Measurements from ENCODE around the gene LRRC59. TPM values are rescaled to one million over a fixed set of nuclear protein-coding genes. Genes with fewer than 3 reads are reported as not detected.

The LRRC59 gene
- total and polyA plus RNA-seq, 7 donors, result 32.4 to 116 (median 38.8) TPM

- Histone ChIP-seq H3K27me3 (no peaks in the 10 kb centered on the region), H3K4me3 (no peak overlapping the region), H3K27ac (no peak overlapping the region), H3K36me3 (peaks cover 24 to 100% (median 84%) of the 10 kb centered on the region in 4 donors), H3K4me1 (no peaks in the 10 kb centered on the region), H3K9me3 (no peaks in the 10 kb centered on the region)
- intact Hi-C loops (cut with DNase I), result no loop called here
- WGBS, 2 donors, result 72 to 88% methylated on average over 3 of the region's 3 CpGs
- DNase-seq, result no peak
- no peak for TF ChIP-seq POLR2AphosphoS5 (IDR thresholded peaks at IDR 0.05)
- no peak for TF ChIP-seq CTCF (IDR thresholded peaks at IDR 0.05)
- TF ChIP-seq POLR2A (IDR thresholded peaks at IDR 0.05), result no peak
- TF ChIP-seq EP300 (IDR thresholded peaks at IDR 0.05), result no peak
Measured at GRCh38 chr17:50386510-50386909, 10.8 kb downstream of the LRRC59 start.

- Histone ChIP-seq H3K36me3 (peaks cover 17 to 75% (median 58%) of the 10 kb centered on the region in 4 donors), H3K9me3 (no peaks in the 10 kb centered on the region), H3K27ac (no peak overlapping the region), H3K27me3 (no peaks in the 10 kb centered on the region), H3K4me1 (no peaks in the 10 kb centered on the region), H3K4me3 (no peak overlapping the region)
- TF ChIP-seq EP300 (IDR thresholded peaks at IDR 0.05) (no peak), POLR2AphosphoS5 (IDR thresholded peaks at IDR 0.05) (no peak), POLR2A (IDR thresholded peaks at IDR 0.05) (no peak), CTCF (IDR thresholded peaks at IDR 0.05) (no peak)
- WGBS, 2 donors, result 94% methylated on average over 12 of the region's 12 CpGs
- intact Hi-C loops (cut with DNase I), result no loop called here
- DNase-seq, result no peak
Measured at GRCh38 chr17:50382931-50383330, 14.4 kb downstream of the LRRC59 start.

GRCh38 chr17:50381920-50382319, 15.4 kb downstream of the LRRC59 start:
- Histone ChIP-seq H3K36me3 (peaks cover 17 to 65% (median 48%) of the 10 kb centered on the region in 4 donors), H3K27ac (no peak overlapping the region), H3K4me3 (no peak overlapping the region), H3K4me1 (no peaks in the 10 kb centered on the region), H3K27me3 (no peaks in the 10 kb centered on the region), H3K9me3 (no peaks in the 10 kb centered on the region)
- no peak for TF ChIP-seq POLR2AphosphoS5 (IDR thresholded peaks at IDR 0.05)
- TF ChIP-seq POLR2A (IDR thresholded peaks at IDR 0.05), result no peak
- TF ChIP-seq EP300 (IDR thresholded peaks at IDR 0.05), result no peak
- no peak for TF ChIP-seq CTCF (IDR thresholded peaks at IDR 0.05)
- intact Hi-C loops (cut with DNase I), result no loop called here
- no peak for DNase-seq
- 55 to 72% methylated on average over 3 of the region's 3 CpGs for WGBS, 2 donors

GRCh38 chr17:50381260-50381815, 16.0 kb downstream of the LRRC59 start:
- intact Hi-C loops (cut with DNase I), result no loop called here
- H3K36me3 ChIP-seq, result peaks cover 17 to 59% (median 42%) of the 10 kb centered on the region in 4 donors
- no peaks in the 10 kb centered on the region for H3K9me3 ChIP-seq
- no peak overlapping the region for H3K27ac ChIP-seq
- no peaks in the 10 kb centered on the region for H3K4me1 ChIP-seq
- WGBS, 2 donors, result 91 to 94% methylated on average over 7 of the region's 7 CpGs
- TF ChIP-seq POLR2AphosphoS5 (IDR thresholded peaks at IDR 0.05), result no peak
- TF ChIP-seq EP300 (IDR thresholded peaks at IDR 0.05), result no peak
- TF ChIP-seq CTCF (IDR thresholded peaks at IDR 0.05), result no peak
- TF ChIP-seq POLR2A (IDR thresholded peaks at IDR 0.05), result no peak
- no peak overlapping the region for H3K4me3 ChIP-seq
- H3K27me3 ChIP-seq, result no peaks in the 10 kb centered on the region
- DNase-seq, result no peak

Data from sigmoid colon (tissue), 7 donors.